ENCODE results near the gene TOX2.

Gene TOX2

DNA sequence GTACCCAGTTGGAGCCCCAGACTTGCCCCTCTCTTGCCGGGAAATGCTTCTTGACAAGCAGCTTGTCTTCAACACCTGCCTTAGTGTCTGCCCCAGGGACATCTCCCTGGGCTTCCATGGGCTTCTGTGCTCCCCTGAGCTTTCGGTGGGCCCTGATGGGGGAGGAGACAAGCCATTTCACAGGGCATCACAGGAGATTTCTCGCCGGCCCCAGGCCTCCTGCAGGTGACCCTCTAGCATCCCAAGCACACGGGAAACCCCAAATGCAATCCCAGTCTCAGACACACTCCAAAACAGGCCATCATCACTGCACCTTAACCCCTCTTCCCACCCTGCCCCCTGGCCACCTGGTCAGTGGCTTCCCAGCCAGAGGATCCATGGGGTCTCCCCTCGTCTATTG, 197.8 kb downstream of the TOX2 start:
- peaks cover 4% of the 10 kb centered on the region for H3K4me1 ChIP-seq (ENCODE audit: control insufficient read depth, insufficient read depth, low read length)
- no peak for DNase-seq (ENCODE audit: low read depth)

DNA sequence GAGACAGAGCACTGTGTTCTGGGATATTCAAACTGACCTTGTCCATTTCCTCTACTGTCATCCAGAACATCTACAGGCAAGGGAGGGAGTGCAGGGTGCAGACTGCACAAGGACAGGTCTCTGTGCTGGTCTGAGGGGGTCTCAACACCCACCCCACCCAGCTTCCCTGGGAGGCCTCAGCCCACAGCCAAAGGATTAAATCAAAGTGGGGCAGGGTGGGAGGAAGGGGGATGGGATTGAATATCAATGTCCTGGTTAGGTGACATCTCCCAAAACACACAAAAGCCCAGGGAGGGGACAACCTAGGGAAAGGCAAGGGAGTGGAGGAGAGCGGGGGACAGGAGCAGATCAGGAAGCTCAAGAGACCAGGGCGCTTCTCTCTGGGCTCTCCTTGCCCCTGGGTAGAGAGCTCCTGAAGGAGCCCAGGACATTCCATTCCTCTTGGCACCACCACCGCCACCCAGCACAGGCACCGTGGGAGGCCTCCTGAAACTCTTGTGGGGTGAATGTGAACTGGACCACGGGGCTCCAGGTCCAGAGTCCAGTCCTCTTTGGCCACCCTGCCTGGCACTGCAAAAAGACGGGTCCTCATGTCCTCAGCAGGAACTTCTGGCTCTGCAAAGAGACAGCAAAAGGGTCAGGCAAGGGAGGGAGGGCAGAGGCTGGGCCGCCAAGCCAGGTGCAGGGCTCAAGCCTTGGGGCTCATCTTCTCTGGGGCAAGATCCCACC, 198.4 kb downstream of the TOX2 start:
- H3K4me1 ChIP-seq (ENCODE audit: control insufficient read depth, insufficient read depth, low read length) = peaks cover 4% of the 10 kb centered on the region
- H3K9me3 ChIP-seq (ENCODE audit: control insufficient read depth, low read length) = peaks cover 3% of the 10 kb centered on the region
- H3K4me3 ChIP-seq (ENCODE audit: low read length) = no peak overlapping the region
- no peak overlapping the region for H3K9ac ChIP-seq (ENCODE audit: low read length)
- peaks cover 60% of the 10 kb centered on the region for H3K27me3 ChIP-seq (replicated peaks; ENCODE audit: control insufficient read depth, insufficient read depth, low read length)
- no peak for DNase-seq (ENCODE audit: low read depth)
- H3K36me3 ChIP-seq (ENCODE audit: control insufficient read depth, insufficient read depth, low read length, severe bottlenecking) = no peaks in the 10 kb centered on the region

More for the DNA sequence above, 197.8 kb downstream of the TOX2 start:
- H3K9me3 ChIP-seq (ENCODE audit: control insufficient read depth, low read length) = peaks cover 9% of the 10 kb centered on the region
- H3K9ac ChIP-seq (ENCODE audit: low read length) = no peak overlapping the region
- H3K36me3 ChIP-seq (ENCODE audit: control insufficient read depth, insufficient read depth, low read length, severe bottlenecking) = no peaks in the 10 kb centered on the region
- H3K27me3 ChIP-seq (replicated peaks; ENCODE audit: control insufficient read depth, insufficient read depth, low read length) = peaks cover 63% of the 10 kb centered on the region
- no peak overlapping the region for H3K4me3 ChIP-seq (ENCODE audit: low read length)

DNA sequence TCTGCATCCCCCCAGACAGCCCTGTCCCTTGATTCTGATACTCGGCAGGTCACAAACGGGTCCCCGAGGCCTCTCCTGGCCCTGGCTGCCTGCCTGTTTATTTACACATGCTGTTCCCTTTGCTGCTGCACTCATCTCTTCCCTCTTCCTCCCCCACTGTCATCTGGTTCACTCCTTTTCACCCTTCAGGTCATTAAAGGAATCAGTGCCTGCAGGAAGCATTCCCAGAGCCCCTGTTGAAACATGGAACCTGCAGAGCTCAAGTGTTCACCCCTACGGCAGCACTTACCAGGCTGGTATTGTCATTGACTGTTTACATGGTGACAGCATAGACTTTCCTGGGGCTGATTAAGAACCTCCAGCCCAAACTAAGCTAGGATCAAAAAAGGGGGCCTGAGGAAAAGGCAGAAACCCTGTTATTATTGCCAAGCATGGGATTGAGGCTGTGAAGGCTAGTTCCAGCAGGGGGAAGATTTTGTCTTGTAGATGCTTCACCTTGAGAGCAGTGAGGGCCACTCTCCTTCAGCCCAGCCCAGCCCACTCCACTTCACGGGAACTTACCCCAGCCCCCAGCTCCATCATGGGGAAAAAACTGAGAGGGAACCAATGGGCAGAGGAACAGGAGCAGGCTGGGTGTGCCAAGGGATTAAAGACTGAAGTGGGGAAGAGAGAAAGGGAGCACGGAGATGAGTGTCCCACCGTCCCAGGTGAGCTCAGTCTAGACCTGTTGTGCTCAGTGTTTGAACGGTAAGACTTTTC, 199.1 kb downstream of the TOX2 start:
- Histone ChIP-seq H3K4me3 (ENCODE audit: low read length) (no peak overlapping the region), H3K27me3 (replicated peaks; ENCODE audit: control insufficient read depth, insufficient read depth, low read length) (peaks cover 55% of the 10 kb centered on the region), H3K4me1 (ENCODE audit: control insufficient read depth, insufficient read depth, low read length) (peaks cover 4% of the 10 kb centered on the region), H3K9ac (ENCODE audit: low read length) (no peak overlapping the region), H3K36me3 (ENCODE audit: control insufficient read depth, insufficient read depth, low read length, severe bottlenecking) (no peaks in the 10 kb centered on the region), H3K9me3 (ENCODE audit: control insufficient read depth, low read length) (no peaks in the 10 kb centered on the region)
- DNase-seq (ENCODE audit: low read depth) = no peak

DNA sequence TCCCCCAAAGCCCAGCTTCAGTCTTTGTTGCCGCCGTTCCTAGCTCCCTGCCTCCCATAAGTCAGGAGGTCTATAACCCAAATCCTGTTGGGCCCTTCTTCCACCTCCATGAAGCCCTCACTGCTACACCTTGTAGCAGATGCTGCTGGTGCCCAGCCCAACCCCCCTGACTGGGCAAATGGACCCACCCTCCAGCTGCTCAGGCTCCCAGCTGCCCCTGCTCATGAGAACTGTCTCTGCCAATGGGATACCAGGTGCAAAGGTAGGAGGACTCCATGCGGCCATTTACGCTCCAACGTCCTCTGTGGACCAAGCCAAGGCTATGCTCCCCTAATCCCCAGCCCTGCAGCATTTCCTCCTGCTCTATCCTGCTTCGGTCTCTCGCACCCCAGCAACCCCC, 200.5 kb downstream of the TOX2 start:
- Histone ChIP-seq H3K4me1 (ENCODE audit: control insufficient read depth, insufficient read depth, low read length) (peaks cover 4% of the 10 kb centered on the region), H3K4me3 (ENCODE audit: low read length) (no peak overlapping the region)
- DNase-seq (ENCODE audit: low read depth) = no peak

DNA sequence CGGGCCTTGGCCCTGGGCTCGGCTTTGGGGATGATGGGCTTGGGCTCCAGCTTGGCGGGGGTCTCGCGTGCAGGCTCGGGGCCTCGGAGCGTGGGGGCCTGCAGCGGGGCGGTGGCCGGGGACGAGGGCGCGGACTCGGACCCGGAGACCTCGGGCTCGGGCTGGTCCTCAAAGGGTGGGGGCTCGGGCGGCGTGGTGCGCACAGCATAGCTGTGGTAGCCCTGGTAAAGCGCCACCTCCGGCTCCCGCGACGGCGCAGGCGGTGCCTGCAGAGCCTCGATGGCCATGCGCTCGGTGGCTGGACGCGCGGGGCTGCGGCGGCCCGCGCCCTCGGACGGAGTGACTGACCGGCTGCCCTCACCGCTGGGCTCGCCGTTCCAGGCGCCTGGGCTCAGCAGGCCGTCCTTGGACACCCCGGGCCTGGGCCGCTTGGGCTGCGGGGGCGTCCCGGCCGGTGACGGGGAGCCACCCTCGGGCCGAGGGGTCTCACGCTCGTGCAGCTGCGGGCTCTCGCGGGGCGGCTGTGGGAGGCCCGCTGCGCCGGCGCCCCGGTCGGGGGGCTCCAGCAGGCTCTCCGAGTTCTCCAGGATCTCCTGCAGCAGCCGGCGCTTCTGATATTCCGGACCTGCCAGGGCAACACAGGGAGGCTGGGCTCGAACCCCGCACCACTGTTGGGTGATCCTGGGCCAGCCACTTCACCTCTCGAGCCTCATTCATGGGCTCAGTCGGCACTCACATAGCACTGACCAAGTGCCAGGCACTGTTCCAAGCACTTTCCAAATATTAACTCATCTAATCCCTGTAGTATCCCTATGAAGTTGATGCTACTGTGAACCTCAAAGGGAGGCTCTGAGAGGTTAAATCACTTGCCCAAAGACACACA, 201.4 kb downstream of the TOX2 start:
- Histone ChIP-seq H3K4me1 (ENCODE audit: control insufficient read depth, insufficient read depth, low read length) (peaks cover 4% of the 10 kb centered on the region), H3K36me3 (ENCODE audit: control insufficient read depth, insufficient read depth, low read length, severe bottlenecking) (no peaks in the 10 kb centered on the region), H3K9ac (ENCODE audit: low read length) (no peak overlapping the region), H3K27me3 (replicated peaks; ENCODE audit: control insufficient read depth, insufficient read depth, low read length) (peaks cover 35% of the 10 kb centered on the region), H3K9me3 (ENCODE audit: control insufficient read depth, low read length) (no peaks in the 10 kb centered on the region), H3K4me3 (ENCODE audit: low read length) (no peak overlapping the region)
- DNase-seq (ENCODE audit: low read depth) = no peak

More for the DNA sequence above, 200.5 kb downstream of the TOX2 start:
- Histone ChIP-seq H3K27me3 (replicated peaks; ENCODE audit: control insufficient read depth, insufficient read depth, low read length) (peaks cover 42% of the 10 kb centered on the region), H3K9ac (ENCODE audit: low read length) (no peak overlapping the region), H3K9me3 (ENCODE audit: control insufficient read depth, low read length) (no peaks in the 10 kb centered on the region), H3K36me3 (ENCODE audit: control insufficient read depth, insufficient read depth, low read length, severe bottlenecking) (no peaks in the 10 kb centered on the region)

DNA sequence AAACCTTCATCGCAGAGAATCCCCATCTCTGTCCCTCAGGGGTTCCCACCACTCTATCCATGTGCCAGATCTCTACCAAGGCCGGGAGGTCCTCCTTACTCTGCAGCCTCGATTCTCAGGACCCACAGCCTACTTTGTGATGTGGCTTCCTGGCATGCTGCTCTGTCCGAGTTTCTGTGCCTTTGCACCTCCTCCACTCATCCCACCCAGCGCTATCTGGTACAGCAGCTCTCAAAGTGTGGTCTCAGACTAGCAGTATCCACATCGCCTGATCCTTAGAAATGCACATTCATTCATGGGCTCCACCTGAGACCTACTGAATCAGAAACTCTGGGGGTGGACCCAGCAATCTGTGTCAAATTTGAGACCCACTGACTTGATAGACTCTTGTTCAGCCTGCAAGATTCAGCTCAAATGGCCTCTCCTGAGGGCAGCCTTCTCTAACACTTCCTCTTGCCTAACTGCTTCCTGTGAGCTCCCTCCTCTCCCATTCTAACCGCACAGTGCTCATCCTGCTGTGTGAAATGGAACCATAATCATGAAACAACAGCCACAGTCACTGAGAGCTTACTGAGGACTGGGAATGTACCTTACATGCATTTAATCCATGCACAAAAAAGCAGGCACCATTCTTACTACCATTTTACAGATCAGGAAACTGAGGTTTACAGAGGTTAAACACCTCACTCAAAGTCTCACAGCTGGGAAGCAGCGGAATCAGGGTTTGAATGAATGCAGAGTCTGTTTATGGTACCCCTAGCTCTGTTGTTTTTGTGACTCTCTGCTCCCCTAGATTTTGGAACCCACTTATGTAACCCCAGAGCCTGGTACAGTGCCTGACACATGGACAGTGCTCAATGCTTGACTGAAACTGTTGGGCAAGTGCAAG, 202.9 kb downstream of the TOX2 start:
- DNase-seq (ENCODE audit: low read depth) = no peak
- no peak overlapping the region for H3K9ac ChIP-seq (ENCODE audit: low read length)
- peaks cover 4% of the 10 kb centered on the region for H3K4me1 ChIP-seq (ENCODE audit: control insufficient read depth, insufficient read depth, low read length)
- H3K27me3 ChIP-seq (replicated peaks; ENCODE audit: control insufficient read depth, insufficient read depth, low read length) = peaks cover 45% of the 10 kb centered on the region
- no peaks in the 10 kb centered on the region for H3K9me3 ChIP-seq (ENCODE audit: control insufficient read depth, low read length)
- H3K36me3 ChIP-seq (ENCODE audit: control insufficient read depth, insufficient read depth, low read length, severe bottlenecking) = no peaks in the 10 kb centered on the region
- no peak overlapping the region for H3K4me3 ChIP-seq (ENCODE audit: low read length)

DNA sequence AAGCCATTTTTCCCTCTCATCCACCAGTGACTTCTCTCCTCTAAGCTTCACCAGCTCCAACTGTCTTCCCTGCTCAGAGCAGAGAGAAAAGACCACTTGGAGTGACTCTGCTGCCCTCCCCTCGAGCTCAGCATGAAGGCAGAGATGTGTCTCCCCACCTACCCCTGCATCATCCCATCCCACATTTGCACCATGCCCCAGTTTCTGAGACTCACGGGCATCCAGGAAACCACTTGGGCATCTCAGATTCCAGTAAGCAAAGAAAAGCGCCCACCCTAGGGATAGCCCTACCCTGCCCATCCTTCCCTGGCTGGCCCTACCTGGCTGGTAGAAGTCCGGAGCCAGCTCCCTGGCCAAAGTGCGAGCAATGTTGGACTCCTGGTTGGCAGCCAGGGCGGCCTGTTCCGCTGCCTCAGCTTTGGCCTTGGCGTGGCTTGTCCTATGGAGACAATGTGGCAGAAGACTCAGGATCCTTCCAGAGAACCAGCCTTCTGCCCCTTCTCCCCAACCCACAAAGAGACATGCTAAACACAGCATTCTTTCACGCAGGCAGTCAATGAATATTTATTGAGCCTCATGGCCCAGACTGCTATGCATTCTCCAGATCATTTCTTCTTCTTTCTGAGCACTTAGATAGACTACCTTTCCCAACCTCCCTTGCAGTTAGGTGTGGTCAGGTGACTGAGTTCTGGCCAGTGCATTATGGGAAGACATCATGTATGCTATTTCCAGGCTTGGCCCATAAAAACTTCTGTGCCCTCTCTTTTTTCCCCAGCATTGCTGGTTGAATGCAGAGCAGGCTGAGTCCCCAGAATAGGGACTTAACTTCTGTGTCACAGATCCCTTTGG, 203.8 kb downstream of the TOX2 start:
- Histone ChIP-seq H3K9ac (ENCODE audit: low read length) (no peak overlapping the region), H3K36me3 (ENCODE audit: control insufficient read depth, insufficient read depth, low read length, severe bottlenecking) (no peaks in the 10 kb centered on the region), H3K4me1 (ENCODE audit: control insufficient read depth, insufficient read depth, low read length) (peaks cover 4% of the 10 kb centered on the region), H3K27me3 (replicated peaks; ENCODE audit: control insufficient read depth, insufficient read depth, low read length) (peaks cover 50% of the 10 kb centered on the region), H3K4me3 (ENCODE audit: low read length) (no peak overlapping the region), H3K9me3 (ENCODE audit: control insufficient read depth, low read length) (no peaks in the 10 kb centered on the region)
- no peak for DNase-seq (ENCODE audit: low read depth)
